B cell (primary cell): ENCODE results near the gene ZMAT3. TPM values are rescaled to one million over a fixed set of nuclear protein-coding genes. Genes with fewer than 3 reads are reported as not detected.
"Not testable (repeated sequence)": the region's sequence is repeated elsewhere in the genome, so short reads cannot be mapped to it uniquely, and the experiment has no call there.

Source experiments
- ATAC-seq: fragments of 200-7000 bp; cut with Tn5 transposase; one replicate; pipeline ENCODE4 v1.10.0; 2021; ENCODE audit warnings: low read depth, mild to moderate bottlenecking, moderate number of reproducible peaks, moderate library complexity
- CTCF ChIA-PET: fragments of 350-600 bp; sonication (Branson Sonifier 250); formaldehyde crosslinking; loops from one replicate; lab custom pipeline; 2021; ENCODE audit warnings: antibody characterized with exemption, inconsistent platforms; lab: Charles Lee
- POLR2A ChIA-PET: fragments of 350-600 bp; sonication (Branson Sonifier 250); formaldehyde crosslinking; loops from one replicate; lab custom pipeline; 2021; ENCODE audit warnings: antibody characterized with exemption; lab: Charles Lee
- DNase-seq: peaks from one replicate; pipeline ENCODE4 v3.0.0; 2013
- H2AFZ ChIP-seq: 2 replicates; pipeline ENCODE4 v1.6.1; 2012; ENCODE audit warnings: mild to moderate bottlenecking, low read depth, low read length; ENCODE audit not compliant: insufficient read depth, poor library complexity, severe bottlenecking
- H3K27ac ChIP-seq, 2 donors: 1 replicate in 1 of 2; 2 replicates in 1 of 2; pipeline ENCODE4 v1.5.1; 2012 to 2013; ENCODE audit warnings: low read length in 2 of 2, mild to moderate bottlenecking in 2 of 2, moderate library complexity in 1 of 2
- H3K27me3 ChIP-seq, 4 experiments: fragments of 200-600 bp in 1 of 4; sonication (generic) in 1 of 4; replicated peaks in 1 of 4; 1 replicate in 2 of 4; 2 replicates in 2 of 4; pipeline versions ENCODE4 v1.6.1 to v1.7.0; 2013 to 2016; ENCODE audit warnings: low read length in 3 of 4, mild to moderate bottlenecking in 2 of 4, mixed read lengths in 1 of 4, moderate library complexity in 1 of 4; ENCODE audit not compliant: insufficient read depth in 4 of 4, control insufficient read depth in 3 of 4; ENCODE audit errors: control extremely low read depth in 1 of 4
- H3K36me3 ChIP-seq, 2 experiments: replicated peaks in 1 of 2; 1 replicate in 1 of 2; 2 replicates in 1 of 2; pipeline versions ENCODE4 v1.6.1 to v1.7.1; 2013; ENCODE audit warnings: low read length in 1 of 2; ENCODE audit not compliant: insufficient read depth in 2 of 2, control insufficient read depth in 1 of 2; ENCODE audit errors: control extremely low read depth in 1 of 2, extremely low read depth in 1 of 2
- H3K4me1 ChIP-seq, 2 donors: fragments of 200-600 bp in 1 of 2; sonication (generic) in 1 of 2; 1 replicate in 1 of 2; 2 replicates in 1 of 2; pipeline versions ENCODE4 v1.5.1 to v1.6.1; 2013 to 2017; ENCODE audit warnings: low read length in 2 of 2; ENCODE audit not compliant: control insufficient read depth in 2 of 2, insufficient read depth in 2 of 2
- H3K4me2 ChIP-seq: replicated peaks from 2 replicates; pipeline ENCODE3; 2012; ENCODE audit warnings: mild to moderate bottlenecking, low read depth, low read length; ENCODE audit not compliant: poor library complexity, severe bottlenecking
- H3K4me3 ChIP-seq, 5 experiments: fragments of 200-600 bp in 1 of 5; sonication (generic) in 1 of 5; 1 replicate in 3 of 5; 2 replicates in 2 of 5; pipeline versions ENCODE4 v1.5.1 to v1.7.0; 2011 to 2016; ENCODE audit warnings: low read length in 4 of 5, mild to moderate bottlenecking in 4 of 5, low read depth in 2 of 5, control low read depth in 1 of 5, moderate library complexity in 1 of 5; ENCODE audit not compliant: insufficient read depth in 1 of 5; ENCODE audit errors: control extremely low read depth in 1 of 5, extremely low read depth in 1 of 5
- H3K79me2 ChIP-seq: fragments of 200-600 bp; sonication (generic); one replicate; pipeline ENCODE4 v1.6.0; 2016; ENCODE audit warnings: low read length; ENCODE audit not compliant: control insufficient read depth, insufficient read depth
- H3K9ac ChIP-seq: fragments of 200-600 bp; sonication (generic); 2 replicates; pipeline ENCODE4 v1.6.1; 2017; ENCODE audit warnings: mild to moderate bottlenecking, low read length, moderate library complexity
- H3K9me3 ChIP-seq, 3 donors: one replicate each; pipeline versions ENCODE4 v1.6.1 to v1.7.1; 2013; ENCODE audit warnings: low read length in 2 of 3; ENCODE audit not compliant: control insufficient read depth in 2 of 3, insufficient read depth in 1 of 3; ENCODE audit errors: control extremely low read depth in 1 of 3
- H4K20me1 ChIP-seq: 2 replicates; pipeline ENCODE4 v1.6.0; 2012; ENCODE audit warnings: mild to moderate bottlenecking, low read length; ENCODE audit not compliant: insufficient read depth, control insufficient read depth, poor library complexity, severe bottlenecking
- H3K27ac Mint-ChIP-seq: one replicate; pipeline ENCODE4 v1.8.0; 2021; ENCODE audit warnings: mixed read lengths
- H3K27me3 Mint-ChIP-seq: one replicate; pipeline ENCODE4 v1.8.0; 2021; ENCODE audit warnings: mixed read lengths
- H3K4me1 Mint-ChIP-seq: one replicate; pipeline ENCODE4 v1.8.0; 2021; ENCODE audit warnings: mixed read lengths
- H3K4me3 Mint-ChIP-seq: one replicate; pipeline ENCODE4 v1.8.0; 2021; ENCODE audit warnings: mixed read lengths
- H3K9me3 Mint-ChIP-seq: one replicate; pipeline ENCODE4 v1.8.0; 2022; ENCODE audit warnings: mixed read lengths; ENCODE audit not compliant: insufficient read depth
- EZH2 ChIP-seq: IDR thresholded peaks from 2 replicates; pipeline ENCODE4 v1.6.1; 2012; ENCODE audit warnings: borderline replicate concordance, low read depth, mild to moderate bottlenecking, moderate library complexity, low read length; ENCODE audit not compliant: insufficient read depth, poor library complexity, severe bottlenecking
- WGBS: methylation state at CpG from one replicate; pipeline ENCODE4 v1.1.5; 2013; ENCODE audit warnings: missing lambda C conversion rate; ENCODE audit not compliant: insufficient coverage; 5-methylcytosine and 5-hydroxymethylcytosine counted together
- intact Hi-C: fragments of 100-400 bp; cut with micrococcal nuclease; formaldehyde crosslinking; loops from one replicate; pipeline ENCODE4 v1.10.0; 2022
- polyA plus RNA-seq: library from polyadenylated mRNA; depleted of rRNA; stranded (reverse); fragments of >200 nt; gene quantifications from 2 replicates; pipeline ENCODE4 v1.2.3, GENCODE V29; 2012
- total RNA-seq, 2 donors: library from RNA; stranded (reverse); fragments of 120-200 nt in 1 of 2; gene quantifications; 1 replicate in 1 of 2; 2 replicates in 1 of 2; pipeline versions ENCODE4 v1.2.3 to v1.2.4, GENCODE V29; 2013 to 2022
- TF ChIP-seq, protein P1 (sequence below): fragments of 200-600 bp; IDR thresholded peaks from one replicate; pipeline ENCODE4 v1.8.0; 2022; ENCODE audit warnings: antibody characterized with exemption, mild to moderate bottlenecking

Gene ZMAT3
- total and polyA plus RNA-seq, 2 donors (not counting 1 experiment from before 2014, with no cell fraction given) = 3.6 to 19.5 TPM

DNA sequence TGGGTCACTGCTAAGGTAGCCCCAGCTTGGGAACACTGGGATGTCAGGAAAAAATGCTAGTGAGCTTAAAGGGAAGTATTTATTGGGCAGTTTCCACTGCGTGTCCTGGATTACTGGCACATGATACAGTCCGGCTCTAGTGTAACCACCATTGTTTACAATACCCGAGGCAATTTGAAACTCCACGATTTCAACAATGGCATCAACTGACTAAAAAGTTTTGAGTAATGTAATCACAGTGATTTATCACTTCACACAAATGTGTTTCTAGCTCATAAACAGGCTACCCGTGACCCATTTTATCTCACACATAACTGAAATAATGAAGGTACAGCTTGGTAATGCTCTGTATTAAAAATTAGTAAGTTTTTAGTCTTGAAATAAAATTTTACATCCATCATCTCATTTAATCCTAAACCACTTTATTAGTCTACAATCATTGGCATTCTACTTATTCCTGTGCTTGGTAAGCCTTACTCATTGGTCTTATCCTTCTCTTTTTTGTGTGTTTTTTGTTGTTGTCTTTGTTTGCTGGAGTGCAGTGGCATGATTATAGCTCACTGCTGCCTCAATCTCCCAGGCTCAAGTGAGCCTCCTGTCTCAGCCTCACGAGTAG, 7.6 kb downstream of the ZMAT3 start:
- H3K9me3 Mint-ChIP-seq = no peaks in the 10 kb centered on the region
- Histone ChIP-seq H2AFZ (no peak overlapping the region), H3K9me3 (no peaks in the 10 kb centered on the region), H3K9ac (no peak overlapping the region), H3K4me2 (no peak overlapping the region), H3K36me3 (peaks cover 3 to 17% of the 10 kb centered on the region in 2 experiments), H3K4me1 (peaks cover 0 to 3% of the 10 kb centered on the region in 2 donors), H3K4me3 (no peak overlapping the region), H3K79me2 (peaks cover 85% of the 10 kb centered on the region), H3K27ac (no peak overlapping the region), H4K20me1 (no peaks in the 10 kb centered on the region), H3K27me3 (no peaks in the 10 kb centered on the region)
- no peaks in the 10 kb centered on the region for H3K27me3 Mint-ChIP-seq
- TF ChIP-seq, protein P1, sequence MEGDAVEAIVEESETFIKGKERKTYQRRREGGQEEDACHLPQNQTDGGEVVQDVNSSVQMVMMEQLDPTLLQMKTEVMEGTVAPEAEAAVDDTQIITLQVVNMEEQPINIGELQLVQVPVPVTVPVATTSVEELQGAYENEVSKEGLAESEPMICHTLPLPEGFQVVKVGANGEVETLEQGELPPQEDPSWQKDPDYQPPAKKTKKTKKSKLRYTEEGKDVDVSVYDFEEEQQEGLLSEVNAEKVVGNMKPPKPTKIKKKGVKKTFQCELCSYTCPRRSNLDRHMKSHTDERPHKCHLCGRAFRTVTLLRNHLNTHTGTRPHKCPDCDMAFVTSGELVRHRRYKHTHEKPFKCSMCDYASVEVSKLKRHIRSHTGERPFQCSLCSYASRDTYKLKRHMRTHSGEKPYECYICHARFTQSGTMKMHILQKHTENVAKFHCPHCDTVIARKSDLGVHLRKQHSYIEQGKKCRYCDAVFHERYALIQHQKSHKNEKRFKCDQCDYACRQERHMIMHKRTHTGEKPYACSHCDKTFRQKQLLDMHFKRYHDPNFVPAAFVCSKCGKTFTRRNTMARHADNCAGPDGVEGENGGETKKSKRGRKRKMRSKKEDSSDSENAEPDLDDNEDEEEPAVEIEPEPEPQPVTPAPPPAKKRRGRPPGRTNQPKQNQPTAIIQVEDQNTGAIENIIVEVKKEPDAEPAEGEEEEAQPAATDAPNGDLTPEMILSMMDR = no peak
- no peak for TF ChIP-seq EZH2
- ChIA-PET POLR2A (no interaction called here), CTCF (interaction anchor here (1.1 kb wide), 1 partner anchor 48 kb away, joined by 3 read pairs; no protein-coding TSS in a partner anchor)
- no peak overlapping the region for H3K27ac Mint-ChIP-seq
- no peak overlapping the region for H3K4me3 Mint-ChIP-seq
- intact Hi-C loops = no loop called here
- ATAC-seq = no peak
- peaks cover 33% of the 10 kb centered on the region for H3K4me1 Mint-ChIP-seq
- WGBS = 100% methylated on average over 1 of the region's 6 CpGs
- DNase-seq = no peak

DNA sequence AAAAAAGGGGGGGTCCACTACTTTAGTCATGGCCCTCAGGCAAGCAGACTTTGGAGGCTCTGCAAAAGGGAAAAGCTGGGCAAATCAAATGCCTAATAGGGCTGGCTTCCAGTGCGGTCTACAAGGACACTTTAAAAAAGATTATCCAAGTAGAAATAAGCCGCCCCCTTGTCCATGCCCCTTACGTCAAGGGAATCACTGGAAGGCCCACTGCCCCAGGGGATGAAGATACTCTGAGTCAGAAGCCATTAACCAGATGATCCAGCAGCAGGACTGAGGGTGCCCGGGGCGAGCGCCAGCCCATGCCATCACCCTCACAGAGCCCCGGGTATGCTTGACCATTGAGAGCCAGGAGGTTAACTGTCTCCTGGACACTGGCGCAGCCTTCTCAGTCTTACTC, 15.3 kb downstream of the ZMAT3 start:
- ATAC-seq (no peak), DNase-seq (no peak)
- Histone ChIP-seq H3K4me2 (no peak overlapping the region), H3K27me3 (no peaks in the 10 kb centered on the region), H2AFZ (no peak overlapping the region), H3K27ac (no peak overlapping the region), H3K9ac (no peak overlapping the region), H4K20me1 (no peaks in the 10 kb centered on the region), H3K4me1 (no peaks in the 10 kb centered on the region), H3K36me3 (no peaks in the 10 kb centered on the region), H3K9me3 (peaks cover 0 to 3% (median 0%) of the 10 kb centered on the region in 3 donors), H3K4me3 (no peak overlapping the region), H3K79me2 (peaks cover 24% of the 10 kb centered on the region)
- peaks cover 14% of the 10 kb centered on the region for H3K4me1 Mint-ChIP-seq
- intact Hi-C loops = no loop called here
- TF ChIP-seq, protein P1 = no peak
- TF ChIP-seq EZH2 = no peak
- 100% methylated on average over 3 of the region's 8 CpGs for WGBS
- H3K4me3 Mint-ChIP-seq = no peak overlapping the region
- H3K9me3 Mint-ChIP-seq = no peaks in the 10 kb centered on the region
- no peaks in the 10 kb centered on the region for H3K27me3 Mint-ChIP-seq
- ChIA-PET POLR2A (interaction anchor here (0.7 kb wide), 1 partner anchor 11 kb away, joined by 3 read pairs; no protein-coding TSS in a partner anchor), CTCF (no interaction called here)
- no peak overlapping the region for H3K27ac Mint-ChIP-seq

DNA sequence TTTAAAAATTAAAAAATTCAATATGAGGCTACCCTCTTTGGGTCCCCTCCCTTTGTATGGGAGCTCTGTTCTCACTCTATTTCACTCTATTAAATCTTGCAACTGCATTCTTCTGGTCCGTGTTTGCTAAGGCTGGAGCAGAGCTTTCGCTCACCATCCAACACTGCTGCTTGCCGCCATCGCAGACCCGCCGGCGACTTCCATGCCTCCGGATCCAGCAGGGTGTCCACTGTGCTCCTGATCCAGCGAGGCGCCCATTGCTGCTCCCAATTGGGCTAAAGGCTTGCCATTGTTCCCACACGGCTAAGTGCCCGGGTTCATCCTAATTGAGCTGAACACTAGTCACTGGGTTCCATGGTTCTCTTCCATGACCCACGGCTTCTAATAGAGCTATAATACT, 17.0 kb downstream of the ZMAT3 start:
- H3K9me3 ChIP-seq, H2AFZ ChIP-seq, H3K9ac ChIP-seq, H3K36me3 ChIP-seq, H3K27me3 Mint-ChIP-seq, H3K4me3 ChIP-seq, H3K27ac ChIP-seq, CTCF ChIA-PET, H3K9me3 Mint-ChIP-seq, H3K27ac Mint-ChIP-seq, H3K4me3 Mint-ChIP-seq, DNase-seq, POLR2A ChIA-PET, H4K20me1 ChIP-seq, H3K4me2 ChIP-seq, ATAC-seq, H3K4me1 ChIP-seq, intact Hi-C loops, H3K27me3 ChIP-seq: not testable (repeated sequence)
- H3K4me1 Mint-ChIP-seq = peaks cover 17% of the 10 kb centered on the region
- H3K79me2 ChIP-seq = peaks cover 25% of the 10 kb centered on the region
- WGBS = over 99% methylated on average over 10 of the region's 13 CpGs
